ENCODE results near the gene CPN2. TPM values are rescaled to one million over a fixed set of nuclear protein-coding genes. Genes with fewer than 3 reads are reported as not detected.

Gene CPN2
- total RNA-seq, 2 experiments from 2014 or later, result not detected

DNA sequence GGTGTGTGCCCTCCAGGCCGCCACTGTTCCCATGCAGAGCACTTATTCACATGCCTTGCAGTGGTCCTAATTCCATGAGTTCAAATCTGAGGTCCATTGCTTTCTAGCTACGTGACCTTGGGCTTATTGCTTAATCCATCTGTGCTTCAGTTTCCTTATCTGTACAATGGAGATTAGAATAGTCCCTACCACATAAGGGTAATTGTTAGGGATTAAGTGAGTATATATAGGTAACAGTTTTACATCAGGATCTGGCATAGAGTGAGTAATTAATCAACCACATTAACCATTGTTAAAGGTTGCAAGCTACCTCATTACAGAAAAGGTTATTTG is 7.6 kb downstream of the CPN2 start:
- DNase-seq, result no peak
- Mint-ChIP-seq H3K36me3 (ENCODE audit: low read depth) (no peaks in the 10 kb centered on the region), H3K27ac (no peak overlapping the region), H3K27me3 (peaks cover 20% of the 10 kb centered on the region), H3K4me3 (no peak overlapping the region), H3K9me3 (no peaks in the 10 kb centered on the region), H3K4me1 (no peaks in the 10 kb centered on the region)
- ChIA-PET CTCF (interaction anchor here (0.7 to 5.8 kb wide), 32 partner anchors 9 to 1086 kb away, joined by 3 to 80 read pairs (median 4); partner anchors contain the start of gene LRRC15), POLR2A (no interaction called here)

DNA sequence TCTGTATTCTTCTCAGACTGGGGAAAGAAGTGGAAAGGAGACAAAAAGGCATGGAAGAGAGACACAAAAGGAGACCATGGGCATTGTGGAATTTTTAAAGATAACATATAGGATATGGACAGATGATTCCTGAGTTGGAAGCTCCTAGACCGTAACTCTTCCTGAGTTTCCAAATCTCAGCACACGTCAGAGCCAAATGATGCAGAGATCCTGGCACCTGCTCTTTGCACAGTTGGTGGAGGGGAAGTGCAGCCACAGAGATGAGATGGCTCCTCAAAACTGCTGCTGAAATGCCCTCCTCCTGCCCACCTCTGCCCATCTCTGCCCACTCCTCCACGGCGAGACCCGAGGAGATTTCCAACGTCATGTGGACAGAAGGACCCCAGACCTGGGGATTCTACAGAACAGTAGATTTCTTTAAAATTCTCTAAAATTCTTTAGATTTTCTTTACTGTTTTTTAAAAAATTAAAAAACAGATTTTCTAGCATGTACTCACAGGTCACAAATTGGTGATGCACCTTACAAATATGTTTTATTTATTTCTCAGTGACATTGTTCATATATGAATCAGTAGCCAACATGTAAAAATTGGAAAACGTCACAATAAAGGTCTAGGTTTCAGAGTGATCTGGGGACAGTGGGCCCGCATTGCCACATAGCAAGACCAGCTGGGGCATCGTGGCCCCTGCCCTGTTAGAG is 8.1 kb downstream of the CPN2 start:
- no peak overlapping the region for H3K4me3 Mint-ChIP-seq
- H3K27me3 Mint-ChIP-seq, result peaks cover 22% of the 10 kb centered on the region
- DNase-seq, result no peak
- no peaks in the 10 kb centered on the region for H3K36me3 Mint-ChIP-seq (ENCODE audit: low read depth)
- no peaks in the 10 kb centered on the region for H3K4me1 Mint-ChIP-seq
- H3K9me3 Mint-ChIP-seq, result no peaks in the 10 kb centered on the region
- CTCF ChIA-PET, result interaction anchor here (0.7 to 5.8 kb wide), 30 partner anchors 8 to 1085 kb away, joined by 3 to 80 read pairs (median 4); partner anchors contain the start of gene LRRC15
- POLR2A ChIA-PET, result no interaction called here
- H3K27ac Mint-ChIP-seq, result no peak overlapping the region

DNA sequence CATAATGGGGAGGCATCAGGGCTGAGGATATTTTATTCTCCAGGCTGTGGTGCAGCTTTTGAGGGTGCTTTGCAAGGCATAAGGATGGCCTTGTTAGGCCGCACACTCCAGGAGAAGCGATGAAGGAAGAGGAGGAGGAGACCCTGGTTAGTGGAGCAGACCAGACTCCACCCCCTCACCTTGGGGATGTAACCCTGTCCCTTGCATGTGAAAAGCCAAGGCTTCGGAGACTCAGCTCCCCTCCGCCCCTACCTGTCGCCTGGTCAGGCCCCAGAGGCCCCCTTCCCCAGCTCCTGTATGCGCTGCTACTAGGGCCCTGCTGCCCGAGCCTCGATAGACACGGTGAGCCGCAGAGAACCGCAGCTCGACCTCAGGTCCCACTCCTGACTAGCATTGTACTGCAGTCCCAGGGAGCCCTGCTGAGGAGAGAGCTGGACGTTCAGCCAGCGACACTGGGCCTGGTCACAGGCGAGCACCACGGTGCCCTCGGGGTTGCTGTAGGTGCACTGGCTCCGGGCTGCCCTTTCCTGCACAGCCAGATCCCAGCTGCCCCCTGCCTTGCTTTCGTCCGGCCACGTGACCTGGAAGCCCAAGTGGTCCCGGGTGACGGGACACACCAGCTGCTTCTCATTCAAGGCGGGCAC is 10.2 kb downstream of the CPN2 start:
- no peaks in the 10 kb centered on the region for H3K4me1 Mint-ChIP-seq
- no peak overlapping the region for H3K4me3 Mint-ChIP-seq
- peaks cover 28% of the 10 kb centered on the region for H3K27me3 Mint-ChIP-seq
- H3K9me3 Mint-ChIP-seq, result no peaks in the 10 kb centered on the region
- DNase-seq, result no peak
- ChIA-PET CTCF (interaction anchor here (1.3 to 3.7 kb wide), 2 partner anchors 25 to 55 kb away, joined by 3 to 35 read pairs; no protein-coding TSS in a partner anchor), POLR2A (no interaction called here)
- H3K36me3 Mint-ChIP-seq (ENCODE audit: low read depth), result no peaks in the 10 kb centered on the region
- H3K27ac Mint-ChIP-seq, result no peak overlapping the region

DNA sequence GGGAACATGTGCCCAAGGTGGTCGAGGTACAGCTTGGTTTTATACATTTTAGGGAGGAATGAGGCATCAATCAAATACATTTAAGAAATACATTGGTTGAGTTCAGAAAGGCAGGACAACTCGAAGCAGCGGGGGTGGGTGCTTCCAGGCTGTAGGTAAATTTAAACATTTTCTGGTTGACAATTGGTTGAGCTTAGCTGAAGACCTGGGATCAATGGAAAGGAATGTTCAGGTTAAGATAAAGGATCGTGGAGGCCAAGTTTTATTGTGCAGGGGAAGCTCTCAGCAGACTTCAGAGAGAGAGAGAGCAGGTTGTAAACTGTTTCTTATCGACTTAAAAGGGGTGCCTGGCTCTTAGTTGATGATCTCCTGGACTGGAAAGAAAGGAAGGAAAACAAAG is 11.3 kb downstream of the CPN2 start:
- ChIA-PET POLR2A (no interaction called here), CTCF (interaction anchor here (0.6 to 1.6 kb wide), 3 partner anchors 24 to 103 kb away, joined by 3 to 5 read pairs (median 3); no protein-coding TSS in a partner anchor)
- no peak overlapping the region for H3K4me3 Mint-ChIP-seq
- no peak for DNase-seq
- no peaks in the 10 kb centered on the region for H3K4me1 Mint-ChIP-seq
- peaks cover 30% of the 10 kb centered on the region for H3K27me3 Mint-ChIP-seq
- H3K27ac Mint-ChIP-seq, result no peak overlapping the region
- H3K9me3 Mint-ChIP-seq, result no peaks in the 10 kb centered on the region
- no peaks in the 10 kb centered on the region for H3K36me3 Mint-ChIP-seq (ENCODE audit: low read depth)

DNA sequence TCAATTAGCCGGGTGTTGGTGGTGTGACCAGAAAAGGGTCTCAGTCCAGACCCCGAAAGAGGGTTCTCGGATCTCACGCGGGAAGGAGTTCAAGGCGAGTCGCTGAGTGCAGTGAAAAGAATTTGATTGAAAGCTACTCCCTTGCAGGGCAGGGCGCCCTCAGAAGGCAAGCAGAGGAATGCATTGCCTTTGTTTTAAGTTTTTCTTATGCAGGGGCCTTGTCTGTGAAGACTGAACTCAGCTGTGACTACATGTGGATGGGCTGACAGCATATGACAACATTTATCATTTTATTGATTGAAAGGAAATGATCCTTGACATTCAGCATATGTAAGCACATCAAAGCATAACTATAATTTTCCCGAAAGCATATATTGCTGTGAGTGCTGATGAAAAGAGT is 11.8 kb downstream of the CPN2 start:
- Mint-ChIP-seq H3K27me3 (peaks cover 30% of the 10 kb centered on the region), H3K27ac (no peak overlapping the region), H3K4me1 (no peaks in the 10 kb centered on the region), H3K9me3 (no peaks in the 10 kb centered on the region), H3K36me3 (ENCODE audit: low read depth) (no peaks in the 10 kb centered on the region), H3K4me3 (no peak overlapping the region)
- POLR2A ChIA-PET, result no interaction called here
- CTCF ChIA-PET, result interaction anchor here (0.6 to 1.6 kb wide), 3 partner anchors 24 to 103 kb away, joined by 3 to 5 read pairs (median 3); no protein-coding TSS in a partner anchor
- DNase-seq, result no peak

DNA sequence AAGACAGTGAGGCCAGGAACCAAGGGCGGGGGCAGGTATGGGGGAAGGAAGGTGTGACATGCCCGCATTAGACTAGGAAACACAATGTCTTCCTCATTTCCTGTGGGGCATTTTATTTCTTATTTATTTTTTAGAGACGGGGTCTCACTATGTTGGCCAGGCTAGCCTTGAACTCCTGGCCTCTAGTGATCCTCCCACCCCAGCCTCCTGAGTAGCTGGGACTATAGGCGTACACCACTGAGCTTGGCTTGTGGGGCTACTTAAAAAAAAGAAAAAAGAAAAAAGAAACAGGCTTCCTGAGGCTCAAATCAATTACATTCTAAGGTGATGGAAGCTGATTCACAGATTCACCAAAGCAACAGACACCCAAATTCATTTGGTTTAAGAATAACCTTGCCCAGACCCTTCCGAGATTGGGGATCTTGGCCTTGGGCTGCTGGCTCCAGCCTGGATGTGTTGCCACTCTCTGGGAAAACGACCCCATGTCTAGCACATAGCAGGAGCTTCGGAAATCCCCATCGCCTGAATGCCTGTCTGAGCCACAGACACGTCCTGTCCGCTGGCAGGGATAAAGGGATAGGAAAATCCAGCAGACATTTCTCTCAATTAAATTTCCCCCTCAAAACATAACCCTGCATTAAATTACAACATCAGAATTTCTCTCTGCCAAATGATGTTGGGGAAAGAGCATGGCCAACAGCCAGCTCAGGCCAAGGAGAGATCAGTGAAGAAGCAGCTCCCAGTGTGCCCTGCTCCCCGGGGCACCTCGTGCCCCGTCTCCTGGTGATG is 13.0 kb downstream of the CPN2 start:
- no peak overlapping the region for H3K4me3 Mint-ChIP-seq
- no peaks in the 10 kb centered on the region for H3K36me3 Mint-ChIP-seq (ENCODE audit: low read depth)
- H3K27me3 Mint-ChIP-seq, result peaks cover 34% of the 10 kb centered on the region
- H3K9me3 Mint-ChIP-seq, result no peaks in the 10 kb centered on the region
- ChIA-PET POLR2A (no interaction called here), CTCF (interaction anchor here (0.7 to 5.6 kb wide), 5 partner anchors 7 to 559 kb away, joined by 3 to 54 read pairs (median 3); no protein-coding TSS in a partner anchor)
- H3K27ac Mint-ChIP-seq, result no peak overlapping the region
- peaks cover 7% of the 10 kb centered on the region for H3K4me1 Mint-ChIP-seq
- DNase-seq, result no peak

DNA sequence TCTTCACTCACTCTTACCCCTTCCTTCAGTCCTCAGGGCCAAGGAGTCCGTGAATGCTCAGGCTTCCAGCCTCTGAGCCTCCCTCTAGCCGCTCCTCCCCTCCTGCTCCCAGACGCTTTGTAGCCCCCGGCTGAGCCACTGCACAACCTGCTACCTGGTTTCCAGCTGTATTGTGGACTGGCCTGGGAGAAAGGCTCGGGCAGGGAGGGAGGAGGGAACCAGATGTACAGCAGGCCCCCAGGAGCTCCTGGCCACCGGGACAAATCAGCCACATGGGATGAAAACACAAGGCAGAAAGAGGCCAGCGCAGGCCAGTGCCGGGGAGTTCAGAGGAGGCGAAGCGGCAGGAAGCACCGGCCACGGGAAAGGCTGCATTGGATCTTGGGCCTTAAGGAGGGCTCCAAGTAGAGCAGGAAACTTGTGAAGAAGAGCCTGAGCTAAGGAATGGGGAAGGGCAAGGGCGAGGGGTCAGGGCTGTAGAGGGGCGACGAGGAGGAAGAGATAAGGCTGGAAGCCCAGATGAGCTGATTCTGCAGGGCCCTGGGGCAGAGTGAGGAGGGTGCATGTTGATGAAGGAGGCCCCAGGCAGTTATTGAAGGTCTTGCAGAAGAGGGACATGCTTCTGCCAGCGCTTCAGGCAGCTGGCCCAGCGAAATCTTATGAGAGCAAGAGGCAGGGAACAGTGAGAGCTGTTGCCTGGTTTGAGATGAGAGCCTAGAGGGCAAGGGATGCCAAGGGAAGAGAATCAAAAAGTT is 14.3 kb downstream of the CPN2 start:
- Mint-ChIP-seq H3K36me3 (ENCODE audit: low read depth) (no peaks in the 10 kb centered on the region), H3K27ac (no peak overlapping the region)
- CTCF ChIA-PET, result interaction anchor here (1.3 to 5.6 kb wide), 5 partner anchors 8 to 259 kb away, joined by 3 to 54 read pairs (median 5); partner anchors contain the start of gene GP5

DNA sequence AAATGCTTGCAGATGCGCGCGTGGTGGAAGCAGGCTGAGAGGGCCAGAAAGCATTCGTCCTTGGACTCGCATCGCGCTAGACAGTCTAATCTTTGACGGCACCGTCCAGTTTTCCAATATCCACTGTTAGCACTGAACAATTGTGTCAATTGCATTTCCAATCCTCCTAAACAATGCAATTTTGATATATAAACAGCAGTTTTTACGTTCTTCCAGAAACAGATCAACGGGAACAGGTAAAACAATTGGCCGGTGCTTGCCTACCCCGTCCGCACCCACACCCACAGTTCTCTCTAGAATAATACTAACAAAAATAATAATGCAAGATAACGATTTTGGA is 17.2 kb downstream of the CPN2 start:
- no peak for DNase-seq
- Mint-ChIP-seq H3K27me3 (peaks cover 38% of the 10 kb centered on the region), H3K36me3 (ENCODE audit: low read depth) (no peaks in the 10 kb centered on the region), H3K4me1 (peaks cover 12% of the 10 kb centered on the region), H3K4me3 (no peak overlapping the region), H3K9me3 (no peaks in the 10 kb centered on the region), H3K27ac (no peak overlapping the region)
- ChIA-PET POLR2A (interaction anchor here (0.9 to 1.2 kb wide), 3 partner anchors 62 to 73 kb away, joined by 3 to 5 read pairs (median 3); no protein-coding TSS in a partner anchor), CTCF (interaction anchor here (0.6 to 5.6 kb wide), 18 partner anchors 11 to 1756 kb away, joined by 3 to 54 read pairs (median 4); partner anchors contain the start of gene GP5)

More for the DNA sequence above, 14.3 kb downstream of the CPN2 start:
- DNase-seq, result no peak
- H3K4me3 Mint-ChIP-seq, result no peak overlapping the region
- H3K9me3 Mint-ChIP-seq, result no peaks in the 10 kb centered on the region
- POLR2A ChIA-PET, result no interaction called here
- peaks cover 38% of the 10 kb centered on the region for H3K27me3 Mint-ChIP-seq
- peaks cover 12% of the 10 kb centered on the region for H3K4me1 Mint-ChIP-seq

DNA sequence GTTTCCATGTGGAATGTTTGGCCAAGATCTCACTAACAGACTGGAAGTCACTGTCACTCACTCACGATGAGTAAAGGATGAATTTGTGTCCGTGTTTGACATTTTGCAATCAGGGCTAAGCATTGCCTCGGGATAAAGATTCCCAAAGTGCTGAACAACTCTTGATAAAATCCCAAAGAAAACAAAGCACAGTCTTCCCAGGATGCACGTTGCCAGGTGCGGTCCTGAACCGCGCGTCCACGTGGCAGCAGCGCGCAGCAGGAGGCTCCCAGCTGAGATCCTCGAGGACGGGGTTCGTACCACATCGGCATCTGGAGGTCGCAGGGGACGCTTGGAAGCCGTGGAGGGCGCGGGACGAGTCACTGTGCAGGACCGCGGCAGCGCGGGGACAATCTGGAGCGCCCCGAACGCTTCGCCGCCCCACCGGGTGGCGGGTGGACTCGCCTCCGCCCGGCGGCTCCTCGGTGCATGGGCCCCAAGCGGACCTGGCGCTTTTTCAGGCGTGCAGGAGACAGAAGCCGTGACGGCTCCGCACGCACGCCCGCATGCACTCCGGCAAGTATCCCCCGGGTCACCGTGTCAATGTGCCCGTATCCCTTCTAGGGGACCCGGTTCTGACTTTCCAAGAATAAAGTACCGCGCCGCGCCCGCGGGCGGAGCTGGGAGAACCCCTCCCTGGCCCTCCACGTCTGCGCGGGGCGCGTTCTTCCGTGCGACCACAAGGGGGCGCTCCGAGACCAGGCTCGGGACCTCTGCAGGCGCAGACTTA is 17.7 kb downstream of the CPN2 start:
- H3K36me3 Mint-ChIP-seq (ENCODE audit: low read depth), result no peaks in the 10 kb centered on the region
- CTCF ChIA-PET, result interaction anchor here (0.6 to 5.6 kb wide), 19 partner anchors 12 to 668 kb away, joined by 3 to 54 read pairs (median 4); partner anchors contain the start of genes GP5 and LSG1
- POLR2A ChIA-PET, result interaction anchor here (0.9 to 1.2 kb wide), 3 partner anchors 63 to 74 kb away, joined by 3 to 5 read pairs (median 3); no protein-coding TSS in a partner anchor

DNA sequence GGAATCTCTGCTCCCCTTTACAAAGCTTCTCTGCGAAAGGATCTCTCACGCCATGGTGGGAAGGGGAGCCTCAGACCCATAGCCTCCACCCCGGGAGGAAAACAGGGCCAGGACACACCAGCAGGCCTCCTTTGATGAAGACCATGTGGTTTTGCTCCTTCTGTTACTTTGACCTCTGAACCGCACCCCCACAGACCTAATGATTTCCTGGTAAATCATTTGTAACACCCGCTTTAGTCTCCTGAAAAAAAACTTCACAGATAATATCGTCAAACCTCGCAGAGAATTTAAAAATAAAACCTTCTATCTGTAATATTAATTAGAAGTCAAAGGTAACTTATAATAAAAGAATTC is 18.3 kb downstream of the CPN2 start:
- DNase-seq, result no peak
- peaks cover 35% of the 10 kb centered on the region for H3K27me3 Mint-ChIP-seq
- no peak overlapping the region for H3K27ac Mint-ChIP-seq
- H3K4me1 Mint-ChIP-seq, result peaks cover 12% of the 10 kb centered on the region
- ChIA-PET CTCF (interaction anchor here (0.9 to 5.6 kb wide), 11 partner anchors 12 to 667 kb away, joined by 3 to 54 read pairs (median 5); partner anchors contain the start of gene LSG1), POLR2A (no interaction called here)
- no peaks in the 10 kb centered on the region for H3K36me3 Mint-ChIP-seq (ENCODE audit: low read depth)
- no peaks in the 10 kb centered on the region for H3K9me3 Mint-ChIP-seq
- H3K4me3 Mint-ChIP-seq, result peak overlapping the region; percentile 65

More for the DNA sequence above, 17.7 kb downstream of the CPN2 start:
- peak; percentile 88 for DNase-seq
- Mint-ChIP-seq H3K4me3 (peak overlapping the region; percentile 65), H3K27ac (no peak overlapping the region), H3K27me3 (peaks cover 36% of the 10 kb centered on the region), H3K9me3 (no peaks in the 10 kb centered on the region), H3K4me1 (peaks cover 12% of the 10 kb centered on the region)

DNA sequence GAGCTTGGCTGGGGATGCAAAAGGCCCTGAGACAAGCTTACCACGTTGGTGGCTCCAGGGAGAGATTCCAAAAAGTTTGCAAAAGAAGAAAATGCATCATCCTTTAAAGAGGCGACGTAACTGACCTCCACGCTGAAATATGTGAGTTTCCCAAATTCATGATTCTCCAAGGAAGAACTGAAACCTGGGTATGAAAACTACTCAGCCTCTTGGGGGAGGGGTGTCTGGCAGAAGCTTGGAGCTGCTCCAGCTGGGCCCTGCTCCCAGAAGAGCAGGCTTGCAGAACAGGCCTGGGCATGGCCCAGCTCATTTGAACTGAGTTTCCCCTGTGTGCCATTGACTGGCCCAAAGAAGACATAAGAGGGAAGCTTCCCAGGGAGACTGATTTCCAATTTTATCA is 20.5 kb downstream of the CPN2 start:
- H3K36me3 Mint-ChIP-seq (ENCODE audit: low read depth), result no peaks in the 10 kb centered on the region
- H3K27me3 Mint-ChIP-seq, result peaks cover 29% of the 10 kb centered on the region
- POLR2A ChIA-PET, result no interaction called here
- peaks cover 12% of the 10 kb centered on the region for H3K4me1 Mint-ChIP-seq
- no peak overlapping the region for H3K27ac Mint-ChIP-seq
- DNase-seq, result no peak
- H3K9me3 Mint-ChIP-seq, result no peaks in the 10 kb centered on the region
- CTCF ChIA-PET, result interaction anchor here (0.6 to 1.2 kb wide), 4 partner anchors 13 to 75 kb away, joined by 3 to 5 read pairs (median 4); no protein-coding TSS in a partner anchor
- H3K4me3 Mint-ChIP-seq, result no peak overlapping the region

DNA sequence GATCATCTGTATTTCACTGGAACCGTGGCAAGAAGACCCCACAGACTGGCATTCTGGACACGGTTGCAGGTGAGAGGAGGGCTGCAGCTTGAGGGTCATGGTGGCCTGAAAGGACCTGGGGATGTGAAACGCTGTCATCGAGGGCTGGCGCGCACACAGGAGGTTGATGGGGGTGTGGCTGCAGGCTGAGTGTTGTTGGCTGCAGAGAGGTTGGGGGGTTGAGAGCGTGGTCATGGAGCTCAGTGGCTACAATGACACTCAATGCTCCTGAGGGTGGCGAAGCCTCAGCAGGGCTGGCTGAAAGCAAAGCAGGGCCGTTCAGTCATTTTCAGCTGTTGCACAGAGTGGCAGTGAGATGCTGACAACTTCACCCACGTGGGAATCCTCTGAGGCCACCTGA is 21.0 kb downstream of the CPN2 start:
- H3K4me1 Mint-ChIP-seq, result peaks cover 12% of the 10 kb centered on the region
- CTCF ChIA-PET, result interaction anchor here (0.6 to 1.2 kb wide), 4 partner anchors 13 to 75 kb away, joined by 3 to 5 read pairs (median 4); no protein-coding TSS in a partner anchor
- DNase-seq, result no peak
- H3K27me3 Mint-ChIP-seq, result peaks cover 26% of the 10 kb centered on the region
- POLR2A ChIA-PET, result no interaction called here
- H3K27ac Mint-ChIP-seq, result no peak overlapping the region
- no peaks in the 10 kb centered on the region for H3K9me3 Mint-ChIP-seq
- no peaks in the 10 kb centered on the region for H3K36me3 Mint-ChIP-seq (ENCODE audit: low read depth)
- H3K4me3 Mint-ChIP-seq, result no peak overlapping the region

Data from activated CD4-positive, alpha-beta memory T cell treated with anti-CD3 and anti-CD28 coated beads, Interleukin-2, amount 10 ng/mL, durations not matched to agents 7 days and 5 days (primary cell).